Stimulated activated naive CD4-positive, alpha-beta T cell (primary cell): ENCODE data around the gene DEFB123.
"Not testable (repeated sequence)": the region's sequence is repeated elsewhere in the genome, so short reads cannot be mapped to it uniquely, and the experiment has no call there.

ENCODE experiments used
- DNase-seq, 6 experiments: peaks; one replicate each; lab custom pipeline; 2025; lab: John Stamatoyannopoulos, UW

DEFB123 gene, protein sequence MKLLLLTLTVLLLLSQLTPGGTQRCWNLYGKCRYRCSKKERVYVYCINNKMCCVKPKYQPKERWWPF

GRCh38 chr20:31440012-31440659 is at the start of gene DEFB123:
TSS of gene DEFB123 (plus strand) at chr20:31440632. CDS start at chr20:31440699, 67 bp downstream.
- DNase-seq: no peak

DNA sequence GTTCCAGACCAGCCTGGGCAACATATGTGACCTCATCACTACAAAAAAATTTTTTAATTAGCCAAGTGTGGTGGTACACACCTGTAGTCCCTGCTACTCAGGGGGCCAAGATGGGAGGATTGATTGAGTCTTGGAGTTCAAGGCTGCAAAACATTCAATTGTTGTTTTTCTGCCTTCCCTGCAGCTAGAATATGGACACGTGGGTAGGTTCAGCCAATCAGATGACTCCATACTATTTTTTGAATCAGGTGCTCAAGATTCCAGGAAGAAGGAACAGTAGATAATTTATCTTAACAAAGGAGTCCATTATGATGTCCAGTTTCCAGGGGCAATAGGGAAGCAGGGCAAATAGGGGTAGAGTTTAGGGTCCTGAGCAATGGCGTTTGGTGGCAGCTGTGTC is 47.6 kb upstream of the DEFB123 start:
- DNase-seq: no peak

GRCh38 chr20:31394900-31395299 is 45.5 kb upstream of the DEFB123 start:
- no peak for DNase-seq

DNA sequence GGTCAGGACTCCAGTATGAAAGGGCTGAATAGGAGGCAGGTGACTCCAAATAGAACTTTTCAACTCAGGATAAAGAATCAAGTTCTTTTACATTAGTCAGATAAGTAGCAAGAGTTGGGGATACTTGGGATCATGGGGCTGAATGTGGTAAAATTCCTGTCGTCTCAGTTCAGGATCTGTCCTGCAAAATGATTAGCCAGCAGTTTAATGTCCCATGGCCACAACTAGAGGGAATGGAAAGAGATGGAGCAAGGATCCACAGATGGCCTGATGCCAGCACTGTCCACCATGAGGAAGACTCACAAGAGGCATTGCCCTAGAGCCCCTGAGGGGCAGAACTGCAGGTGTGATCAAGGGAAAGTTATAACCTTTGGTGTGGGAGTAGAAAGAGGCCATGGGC is 36.5 kb upstream of the DEFB123 start:
- DNase-seq: no peak

DNA sequence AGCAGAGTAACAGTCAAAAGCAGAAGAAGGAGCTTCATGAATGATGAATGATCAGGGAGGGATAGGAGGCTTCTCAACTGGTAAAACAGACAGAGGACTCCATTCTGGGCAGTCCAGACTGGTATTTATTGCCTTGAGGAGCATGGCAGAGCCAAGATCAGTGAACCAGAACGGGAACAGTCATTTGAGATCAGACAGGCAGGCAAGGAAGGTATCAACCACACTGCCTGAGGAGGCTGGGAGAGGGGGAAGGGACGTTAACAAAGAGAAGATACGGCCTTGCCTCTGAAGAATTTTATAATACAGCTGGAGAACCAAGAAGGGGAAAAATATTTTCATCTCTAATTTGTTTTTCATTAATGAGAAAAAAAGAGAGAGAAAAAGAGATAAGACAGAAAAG is 34.3 kb upstream of the DEFB123 start, which contains the start of gene DEFB121:
DEFB121 (minus strand) TSS at position 101 of the 400 bp plus-strand sequence; CDS start at position 38, 63 bp downstream.
- DNase-seq: no peak

DNA sequence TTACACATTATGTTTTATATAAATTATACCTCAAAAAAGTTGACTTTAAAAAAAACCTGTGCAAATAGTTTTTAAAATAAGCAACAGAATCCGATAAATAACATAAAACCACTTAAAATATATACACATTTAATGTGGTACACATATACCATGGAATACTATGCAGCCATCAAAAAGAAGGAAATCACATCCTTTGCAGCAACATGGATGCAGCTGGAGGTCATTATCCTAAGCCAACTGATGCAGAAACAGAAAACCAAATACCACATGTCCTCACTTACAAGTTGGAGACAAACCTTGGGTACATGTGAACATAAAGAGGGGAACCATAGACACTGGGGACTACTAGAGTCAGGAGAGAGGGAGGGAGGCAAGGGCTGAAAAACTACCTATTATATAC is 30.4 kb upstream of the DEFB123 start:
- DNase-seq: no peak

GRCh38 chr20:31414381-31414780 is 26.1 kb upstream of the DEFB123 start:
- no peak for DNase-seq

DNA sequence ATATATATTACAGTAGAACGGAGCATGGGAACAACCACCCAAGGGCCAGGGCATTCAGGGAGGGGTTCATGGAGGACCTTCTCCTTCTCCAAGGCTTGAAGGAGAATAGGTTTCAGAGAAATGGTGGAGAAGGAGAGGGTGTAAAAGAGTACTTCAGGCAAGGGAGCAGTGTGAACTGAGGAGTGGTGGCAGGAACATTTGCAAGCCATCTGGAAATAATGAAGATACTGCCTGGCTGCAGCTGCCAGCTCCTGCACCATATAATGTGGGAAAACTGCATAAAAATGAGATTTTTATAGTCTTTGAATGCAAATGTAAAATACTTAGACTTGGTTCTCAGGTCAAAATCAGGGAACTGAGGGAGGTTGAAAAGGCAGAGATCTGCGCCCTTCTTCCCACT is 24.8 kb upstream of the DEFB123 start:
- no peak for DNase-seq

- DNase-seq: no peak
These were observed 22.1 kb upstream of the DEFB123 start for GRCh38 chr20:31418307-31418706.

GRCh38 chr20:31425797-31426196 is 14.6 kb upstream of the DEFB123 start:
- no peak for DNase-seq

DNA sequence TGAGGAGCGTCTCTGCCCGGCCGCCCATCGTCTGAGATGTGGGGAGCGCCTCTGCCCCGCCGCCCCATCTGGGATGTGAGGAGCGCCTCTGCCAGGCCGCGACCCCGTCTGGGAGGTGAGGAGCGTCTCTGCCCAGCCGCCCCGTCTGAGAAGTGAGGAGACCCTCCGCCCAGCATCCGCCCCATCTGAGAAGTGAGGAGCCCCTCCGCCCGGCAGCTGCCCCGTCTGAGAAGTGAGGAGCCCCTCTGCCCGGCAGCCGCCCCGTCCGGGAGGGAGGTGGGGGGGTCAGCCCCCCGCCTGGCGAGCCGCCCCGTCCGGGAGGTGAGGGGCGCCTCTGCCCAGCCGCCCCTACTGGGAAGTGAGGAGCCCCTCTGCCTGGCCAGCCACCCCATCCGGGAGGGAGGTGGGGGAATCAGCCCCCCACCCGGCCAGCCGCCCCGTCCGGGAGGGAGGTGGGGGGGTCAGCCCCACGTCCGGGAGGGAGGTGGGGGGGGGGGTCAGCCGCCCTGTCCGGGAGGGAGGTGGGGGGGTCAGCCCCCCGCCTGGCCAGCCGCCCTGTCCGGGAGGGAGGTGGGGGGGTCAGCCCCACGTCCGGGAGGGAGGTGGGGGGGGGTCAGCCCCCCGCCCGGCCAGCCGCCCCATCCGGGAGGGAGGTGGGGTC is 13.4 kb upstream of the DEFB123 start:
- not testable (repeated sequence) for DNase-seq

GRCh38 chr20:31427576-31427975 is 12.9 kb upstream of the DEFB123 start:
- not testable (repeated sequence) for DNase-seq

DNA sequence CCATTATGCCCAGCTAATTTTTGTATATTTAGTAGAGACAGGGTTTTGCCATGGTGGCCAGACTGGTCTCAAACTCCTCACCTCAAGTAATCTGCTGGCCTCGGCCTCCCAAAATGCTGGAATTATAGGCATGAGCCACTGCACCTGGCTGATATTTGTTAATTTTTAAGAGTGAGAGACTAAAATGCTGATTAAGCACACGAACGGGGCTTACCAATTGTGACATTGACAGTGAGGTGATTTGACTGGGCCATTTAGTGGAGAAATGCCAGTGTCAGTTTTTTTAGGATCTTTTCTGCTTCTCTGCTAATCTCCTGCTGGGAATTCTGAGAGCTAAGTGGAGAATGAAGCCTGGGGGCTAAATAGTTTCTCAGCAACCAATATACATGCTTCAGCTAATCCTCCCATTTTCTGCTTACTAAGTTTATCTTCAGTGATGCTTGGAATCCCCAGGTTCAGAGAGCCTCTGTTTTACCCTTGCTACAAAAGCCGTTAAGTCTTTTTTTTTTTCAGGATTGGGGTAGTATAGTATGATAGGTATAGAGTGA is 9.8 kb upstream of the DEFB123 start:
- DNase-seq: no peak

DNA sequence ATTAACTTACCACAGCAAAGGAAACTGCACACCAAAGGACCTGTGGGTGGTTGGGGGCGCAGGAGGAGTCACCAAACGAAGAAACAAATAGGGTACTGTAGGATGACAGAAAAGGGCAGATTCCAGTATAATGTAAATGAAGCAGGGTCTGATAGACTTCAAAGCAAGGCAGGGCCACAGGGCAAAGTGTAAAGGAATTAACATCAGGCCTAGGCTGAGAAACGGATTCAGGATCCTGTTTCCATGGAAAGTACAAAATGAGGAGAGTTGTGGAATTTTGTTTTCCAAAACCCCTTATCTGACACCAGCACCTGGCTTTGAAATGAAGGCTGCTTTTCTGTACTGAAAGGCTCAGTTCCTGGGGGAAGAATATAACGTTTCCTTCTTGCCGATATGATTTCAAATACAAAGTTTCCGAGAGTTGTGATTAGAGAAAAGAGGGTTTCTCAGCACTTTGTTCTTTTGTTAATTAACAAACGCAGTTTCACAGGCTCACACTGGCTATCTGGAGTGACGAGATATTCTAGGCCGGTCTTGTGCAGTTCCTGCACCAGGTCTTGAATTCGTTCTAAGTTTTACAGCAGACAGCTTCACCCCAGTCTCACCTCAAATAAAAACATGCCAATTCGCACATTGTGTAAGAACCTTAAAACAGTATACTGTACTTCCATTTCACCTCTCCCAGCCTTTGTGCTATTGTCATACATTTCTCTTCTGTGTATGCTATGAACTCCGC is 5.8 kb downstream of the DEFB123 start:
- DNase-seq: no peak

DNA sequence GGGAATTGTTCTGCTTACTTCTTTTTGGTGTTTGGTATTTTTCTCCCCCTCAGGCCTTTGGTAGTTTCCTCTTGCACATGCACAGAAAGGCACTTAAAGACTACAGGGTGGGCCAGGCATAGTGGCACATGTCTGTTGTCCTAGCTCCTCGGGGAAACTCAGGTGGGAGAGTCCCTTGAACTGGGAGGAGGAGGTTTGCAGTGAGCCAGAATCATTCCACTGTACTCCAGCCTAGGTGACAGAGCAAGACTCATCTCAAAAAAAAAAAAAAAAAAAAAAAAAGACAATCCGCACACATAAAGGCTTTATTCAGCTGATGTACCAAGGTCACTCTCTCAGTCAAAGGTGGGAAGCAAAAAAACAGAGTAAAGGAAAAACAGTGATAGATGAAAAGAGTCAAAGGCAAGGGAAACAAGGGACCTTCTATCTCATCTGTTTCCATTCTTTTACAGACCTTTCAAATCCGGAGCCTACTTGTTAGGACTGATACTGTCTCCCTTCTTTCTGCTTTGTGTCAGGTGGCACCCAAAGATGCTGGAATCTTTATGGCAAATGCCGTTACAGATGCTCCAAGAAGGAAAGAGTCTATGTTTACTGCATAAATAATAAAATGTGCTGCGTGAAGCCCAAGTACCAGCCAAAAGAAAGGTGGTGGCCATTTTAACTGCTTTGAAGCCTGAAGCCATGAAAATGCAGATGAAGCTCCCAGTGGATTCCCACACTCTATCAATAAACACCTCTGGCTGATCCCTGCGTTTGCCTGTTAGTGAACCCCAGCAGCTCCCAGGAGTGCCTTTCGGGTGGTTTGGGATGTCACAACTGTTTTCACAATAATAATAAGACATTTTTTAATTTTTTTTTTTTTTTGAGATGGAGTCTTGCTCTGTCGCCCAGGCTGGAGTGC is 9.3 kb downstream of the DEFB123 start:
- DNase-seq: no peak

DNA sequence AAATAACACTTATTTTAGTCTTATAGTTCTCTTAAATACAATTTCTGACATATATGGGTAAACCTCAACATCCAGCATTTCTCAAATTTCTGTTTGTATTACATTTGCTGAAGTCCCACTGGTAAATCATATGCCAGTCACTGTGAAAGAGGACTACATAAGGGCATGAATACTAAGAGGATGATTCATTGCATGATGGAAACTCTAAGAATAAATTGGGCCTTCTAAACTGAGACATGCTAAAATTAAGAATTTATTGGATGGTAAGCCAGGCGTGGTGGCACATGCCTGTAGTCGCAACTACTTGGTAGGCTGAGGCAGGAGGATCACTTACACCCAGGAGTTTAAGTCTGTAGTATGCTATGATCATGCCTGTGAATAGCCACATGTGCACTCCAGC is 12.1 kb downstream of the DEFB123 start:
- DNase-seq: no peak

GRCh38 chr20:31454361-31454760 is 13.9 kb downstream of the DEFB123 start:
- DNase-seq: no peak

DNA sequence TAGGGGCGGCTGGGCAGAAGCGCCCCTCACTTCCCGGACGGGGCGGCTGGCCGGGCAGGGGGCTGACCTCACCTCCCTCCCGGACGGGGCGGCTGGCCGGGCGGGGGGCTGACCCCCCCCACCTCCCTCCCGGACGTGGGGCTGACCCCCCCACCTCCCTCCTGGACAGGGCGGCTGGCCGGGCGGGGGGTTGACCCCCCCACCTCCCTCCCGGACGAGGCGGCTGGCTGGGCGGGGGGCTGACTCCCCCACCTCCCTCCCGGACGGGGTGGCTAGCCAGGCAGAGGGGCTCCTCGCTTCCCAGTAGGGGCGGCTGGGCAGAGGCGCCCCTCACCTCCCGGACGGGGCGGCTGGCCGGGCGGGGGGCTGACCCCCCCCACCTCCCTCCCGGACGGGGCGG is 30.5 kb downstream of the DEFB123 start:
- DNase-seq: not testable (repeated sequence)

GRCh38 chr20:31472395-31473330 is 32.2 kb downstream of the DEFB123 start:
- DNase-seq: no peak

GRCh38 chr20:31473331-31474096 is 33.1 kb downstream of the DEFB123 start:
- DNase-seq: no peak
